Thyroid gland (tissue), 4 donors: ENCODE measurements around the gene PARG. TPM values are rescaled to one million over a fixed set of nuclear protein-coding genes. Genes with fewer than 3 reads are reported as not detected.
"Not testable (repeated sequence)": the region's sequence is repeated elsewhere in the genome, so short reads cannot be mapped to it uniquely, and the experiment has no call there.

Source experiments
- DNase-seq, 2 donors: peaks; one replicate each; pipeline ENCODE4 v3.0.0-alpha.2; 2019
- H3K27ac ChIP-seq, 3 donors: fragments of 200-600 bp; sonication (generic); 1 replicate in 2 of 3; 2 replicates in 1 of 3; pipeline ENCODE4 v1.5.1; 2016 to 2019; ENCODE audit warnings: mild to moderate bottlenecking in 1 of 3, moderate library complexity in 1 of 3
- H3K27me3 ChIP-seq: fragments of 200-600 bp; sonication (generic); one replicate; pipeline ENCODE4 v1.5.1; 2019
- H3K36me3 ChIP-seq, 2 donors: fragments of 200-600 bp; sonication (generic); one replicate each; pipeline ENCODE4 v1.5.1; 2016 to 2019
- H3K4me1 ChIP-seq, 2 donors: fragments of 200-600 bp; sonication (generic); one replicate each; pipeline ENCODE4 v1.5.1; 2017 to 2019
- H3K4me3 ChIP-seq, 3 donors: fragments of 200-600 bp; sonication (generic); replicated peaks in 1 of 3; 1 replicate in 2 of 3; 2 replicates in 1 of 3; pipeline ENCODE4 v1.5.1; 2016; ENCODE audit warnings: mild to moderate bottlenecking in 1 of 3
- H3K9me3 ChIP-seq: fragments of 200-600 bp; sonication (generic); one replicate; pipeline ENCODE4 v1.5.1; 2017
- POLR2A ChIP-seq, 2 donors: fragments of 450-650 bp; IDR thresholded peaks; one replicate each; pipeline ENCODE4 v1.6.1; 2017; ENCODE audit warnings: antibody characterized with exemption in 2 of 2, mild to moderate bottlenecking in 2 of 2, moderate library complexity in 1 of 2
- WGBS, 2 donors: methylation state at CpG; one replicate each; pipeline ENCODE4 v1.1.5; 2017; 5-methylcytosine and 5-hydroxymethylcytosine counted together
- intact Hi-C: fragments of 100-400 bp; cut with DNase I; formaldehyde crosslinking; loops from one replicate; pipeline ENCODE4 v1.15.1; 2023
- total RNA-seq, 4 donors: library from RNA; depleted of rRNA; stranded (reverse); fragments of >200 nt; gene quantifications; one replicate each; pipeline ENCODE4 v1.2.3, GENCODE V29; 2016

PARG gene
- total RNA-seq = 10 to 100 TPM; 22.0 to 32.4 (median 23.5) TPM

DNA sequence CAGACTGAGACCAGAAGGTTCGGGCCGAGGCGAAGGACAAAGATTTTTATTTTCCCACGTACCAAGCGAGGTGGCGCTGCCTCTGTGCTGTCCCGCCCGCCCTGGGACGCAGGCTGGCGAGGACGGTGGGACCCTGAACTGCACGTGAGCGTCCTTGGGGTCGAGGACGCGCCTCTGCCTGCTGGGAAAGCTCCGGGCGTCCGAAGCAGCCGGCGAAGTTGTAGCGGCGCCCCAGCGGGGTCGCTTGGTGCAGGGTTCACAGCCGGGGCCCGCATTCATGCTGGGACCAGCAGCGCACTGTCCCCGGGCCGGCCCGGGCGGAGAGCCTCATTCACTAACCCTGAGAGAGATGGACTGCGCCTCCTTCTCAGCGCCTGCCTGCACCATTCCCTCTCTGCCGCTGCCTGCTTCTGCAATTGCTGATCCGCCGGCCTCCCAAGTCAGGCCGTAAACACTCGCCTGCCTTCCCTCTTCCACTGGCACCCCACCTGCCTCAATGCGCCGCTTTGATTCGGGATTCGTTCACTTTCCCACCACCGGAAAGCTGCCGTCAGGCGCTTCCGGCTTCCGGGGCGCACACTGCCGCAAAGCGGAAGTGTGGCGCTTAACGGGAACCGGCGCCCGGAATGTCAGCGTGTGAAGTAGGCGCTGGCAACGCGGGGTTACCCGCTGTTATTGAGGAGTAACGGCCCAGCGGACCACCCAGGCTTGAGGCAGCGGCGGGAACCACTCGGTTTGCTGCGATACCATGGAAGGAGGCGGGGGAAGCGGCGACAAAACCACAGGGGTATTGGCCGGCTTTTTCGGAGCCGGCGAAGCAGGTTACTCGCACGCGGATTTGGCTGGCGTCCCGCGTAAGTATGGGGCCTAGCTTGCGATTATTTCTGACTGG, at the start of gene PARG, which contains the start of gene TIMM23B:
PARG (minus strand) TSS at position 581 of the 892 bp plus-strand sequence; CDS start at position 279, 302 bp downstream.
TIMM23B (plus strand) TSS at position 607 of the 892 bp plus-strand sequence; CDS start at position 749, 142 bp downstream.
- peaks cover 4 to 14% of the 10 kb centered on the region in 2 donors for H3K4me1 ChIP-seq
- intact Hi-C loops, H3K9me3 ChIP-seq, H3K27me3 ChIP-seq, H3K36me3 ChIP-seq: not testable (repeated sequence)
- peak in 1 of 2 donors; percentile 56 for TF ChIP-seq POLR2A (IDR thresholded peaks at IDR 0.05)
- WGBS, 2 donors = 0 to 2% methylated on average over 13 to 39 of the region's 81 CpGs
- peak; percentile 77 to 78 for DNase-seq
- H3K27ac ChIP-seq = peak within 1 kb of the TSS in 2 of 3 donors; percentile 26 to 39
- H3K4me3 ChIP-seq = peak within 1 kb of the TSS; percentile 31 to 78 (median 68)

DNA sequence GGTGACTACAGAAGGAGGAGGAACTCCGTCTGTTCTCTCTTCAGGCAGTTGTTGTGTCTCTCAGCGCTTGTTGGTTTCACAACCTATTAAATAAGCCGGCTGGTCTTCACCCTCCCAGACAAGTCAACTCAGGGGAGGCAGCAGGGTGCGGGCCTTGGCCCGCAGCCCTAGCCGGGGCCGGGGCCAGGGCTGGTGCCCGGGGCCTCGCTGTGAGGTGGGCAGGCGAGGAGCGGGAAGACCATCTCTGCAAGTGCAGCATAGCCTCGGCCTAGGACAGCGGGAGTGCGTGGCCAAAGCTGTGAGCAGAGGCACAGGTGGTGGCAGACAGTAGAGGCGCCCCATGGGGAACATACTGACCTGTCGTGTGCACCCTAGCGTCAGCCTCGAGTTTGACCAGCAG, 46.5 kb upstream of the PARG start, which contains the start of gene AGAP6:
AGAP6 (plus strand) TSS at position 31 of the 400 bp plus-strand sequence; CDS start at position 341, 310 bp downstream.
- H3K27me3 ChIP-seq, H3K4me3 ChIP-seq, H3K9me3 ChIP-seq, intact Hi-C loops, H3K27ac ChIP-seq, DNase-seq, H3K36me3 ChIP-seq, H3K4me1 ChIP-seq: not testable (repeated sequence)
- WGBS, 2 donors = 89 to 98% methylated on average over 10 to 14 of the region's 18 CpGs

- H3K27ac ChIP-seq, H3K4me3 ChIP-seq, H3K36me3 ChIP-seq, intact Hi-C loops, H3K27me3 ChIP-seq, DNase-seq, H3K9me3 ChIP-seq, H3K4me1 ChIP-seq: not testable (repeated sequence)
- WGBS, 2 donors = 89 to 100% methylated on average over 2 to 3 of the region's 3 CpGs
Measured at GRCh38 chr10:49987207-49987606, 45.4 kb upstream of the PARG start.

DNA sequence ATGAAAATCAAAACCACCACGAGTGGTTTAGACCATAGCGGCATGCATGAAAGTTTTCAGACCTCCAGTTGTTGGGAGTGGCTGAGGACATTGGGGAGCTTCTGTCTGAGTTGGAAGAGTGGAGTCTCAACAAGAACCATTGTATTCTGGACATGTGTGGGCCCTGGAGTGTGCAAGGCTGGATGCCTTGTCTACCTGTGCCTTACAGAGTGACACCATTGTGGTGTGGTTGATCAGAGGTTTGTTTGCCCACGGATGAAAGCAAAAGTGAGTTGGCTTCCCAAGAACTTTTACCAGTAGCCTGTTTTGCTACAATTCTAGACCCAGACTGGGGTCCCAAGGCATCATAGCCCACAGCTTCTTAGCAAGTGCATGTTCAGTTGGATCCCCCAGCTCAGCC, 35.9 kb upstream of the PARG start:
- WGBS, 2 donors = 90 to 99% methylated on average over 3 of the region's 3 CpGs
- H3K36me3 ChIP-seq, DNase-seq, intact Hi-C loops, H3K9me3 ChIP-seq, H3K27ac ChIP-seq, H3K27me3 ChIP-seq, H3K4me1 ChIP-seq, H3K4me3 ChIP-seq: not testable (repeated sequence)

DNA sequence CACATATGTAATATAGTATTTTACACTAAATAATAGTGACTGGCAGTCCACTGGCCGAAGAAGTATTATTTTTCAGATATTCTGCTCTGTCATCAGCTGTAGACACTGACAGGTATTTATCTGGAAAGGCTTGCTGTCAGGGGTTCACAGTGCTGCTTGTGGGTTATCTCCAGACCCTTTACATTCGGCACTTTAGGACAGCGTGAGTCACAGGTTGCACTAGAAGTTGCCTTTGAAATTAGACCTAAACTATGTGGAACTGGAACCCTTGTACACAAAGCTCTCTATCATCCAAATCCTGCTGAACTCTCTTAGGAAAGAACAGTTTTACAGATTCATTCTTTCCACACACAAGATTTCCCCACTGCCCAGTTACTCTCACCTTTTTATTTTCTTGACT, 30.3 kb upstream of the PARG start:
- DNase-seq, H3K36me3 ChIP-seq, H3K4me1 ChIP-seq, H3K4me3 ChIP-seq, H3K27ac ChIP-seq, H3K9me3 ChIP-seq, H3K27me3 ChIP-seq, intact Hi-C loops: not testable (repeated sequence)
- WGBS, 2 donors = 95% methylated on average over 3 of the region's 3 CpGs

DNA sequence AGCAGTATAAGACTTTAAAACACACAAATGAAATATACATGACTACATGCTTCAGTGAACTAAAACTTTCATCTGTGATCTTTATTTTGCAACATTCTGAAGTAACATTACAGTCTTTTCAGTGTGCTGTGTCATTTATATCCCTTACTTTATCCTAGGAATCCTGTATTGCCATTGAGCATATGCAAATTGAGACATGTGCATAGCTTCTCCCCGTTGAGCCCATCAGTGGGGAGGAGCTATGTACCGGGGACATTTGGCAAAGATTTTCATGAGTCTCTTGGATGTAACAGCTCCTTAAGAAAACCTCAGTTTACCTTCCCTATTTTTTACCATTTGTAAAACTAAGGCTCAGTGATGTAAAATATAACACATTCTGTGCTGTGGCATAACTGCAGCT, 29.6 kb upstream of the PARG start:
- DNase-seq, H3K4me3 ChIP-seq, H3K36me3 ChIP-seq, intact Hi-C loops, H3K27me3 ChIP-seq, H3K4me1 ChIP-seq, H3K9me3 ChIP-seq, H3K27ac ChIP-seq: not testable (repeated sequence)
- 67 to 73% methylated on average over 2 of the region's 2 CpGs for whole genome bisulfite sequencing, 2 donors

DNA sequence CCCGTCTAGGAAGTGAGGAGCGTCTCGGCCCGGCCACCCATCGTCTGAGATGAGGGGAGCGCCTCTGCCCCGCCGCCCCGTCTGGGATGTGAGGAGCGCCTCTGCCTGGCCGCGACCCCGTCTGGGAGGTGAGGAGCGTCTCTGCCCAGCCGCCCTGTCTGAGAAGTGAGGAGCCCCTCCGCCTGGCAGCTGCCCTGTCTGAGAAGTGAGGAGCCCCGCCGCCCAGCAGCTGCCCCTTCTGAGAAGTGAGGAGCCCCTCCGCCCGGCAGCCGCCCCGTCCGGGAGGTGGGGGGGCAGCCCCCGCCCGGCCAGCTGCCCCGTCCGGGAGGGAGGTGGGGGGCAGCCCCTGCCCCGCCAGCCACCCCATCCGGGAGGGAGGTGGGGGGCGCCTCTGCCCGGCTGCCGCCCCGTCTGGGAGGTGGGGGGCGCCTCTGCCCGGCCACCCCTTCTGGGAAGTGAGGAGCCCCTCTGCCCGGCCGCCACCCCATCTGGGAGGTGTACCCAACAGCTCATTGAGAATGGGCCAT, 28.6 kb upstream of the PARG start:
- 96 to 100% methylated on average over 3 to 9 of the region's 37 CpGs for WGBS, 2 donors
- H3K36me3 ChIP-seq, H3K27ac ChIP-seq, H3K4me1 ChIP-seq, H3K27me3 ChIP-seq, intact Hi-C loops, H3K9me3 ChIP-seq, H3K4me3 ChIP-seq, DNase-seq: not testable (repeated sequence)

- H3K4me1 ChIP-seq, DNase-seq, H3K36me3 ChIP-seq, H3K27ac ChIP-seq, H3K9me3 ChIP-seq, H3K4me3 ChIP-seq, intact Hi-C loops, H3K27me3 ChIP-seq: not testable (repeated sequence)
- 84 to 86% methylated on average over 3 of the region's 3 CpGs for WGBS, 2 donors
Measured at GRCh38 chr10:49953122-49953521, 11.3 kb upstream of the PARG start.

DNA sequence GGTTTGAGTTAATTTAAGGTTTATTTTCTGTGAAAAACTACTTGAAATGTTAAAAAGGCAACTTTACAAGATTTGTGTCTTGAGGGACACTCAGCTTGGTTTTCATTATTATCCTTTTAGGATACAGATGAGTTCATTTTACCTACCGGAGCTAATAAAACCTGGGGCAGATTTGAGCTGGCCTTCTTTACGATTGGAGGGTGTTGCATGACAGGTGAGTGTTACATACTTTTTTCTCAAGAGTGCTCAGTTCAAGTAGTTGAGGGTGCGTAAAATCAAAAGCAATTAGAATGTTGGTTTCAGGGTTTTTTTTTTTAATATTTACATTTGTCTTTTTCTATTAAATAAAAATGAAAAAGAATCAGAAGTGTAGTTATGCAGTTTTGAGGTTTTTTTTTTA, 10.2 kb upstream of the PARG start:
- H3K27ac ChIP-seq, intact Hi-C loops: not testable (repeated sequence)
- 86 to 87% methylated on average over 3 of the region's 3 CpGs for WGBS, 2 donors

GRCh38 chr10:49948737-49949136, 6.9 kb upstream of the PARG start:
- DNase-seq, H3K27me3 ChIP-seq, H3K4me1 ChIP-seq, H3K9me3 ChIP-seq, intact Hi-C loops, H3K27ac ChIP-seq, H3K36me3 ChIP-seq, H3K4me3 ChIP-seq: not testable (repeated sequence)
- 97 to 100% methylated on average over 2 of the region's 2 CpGs for WGBS, 2 donors

More for the DNA sequence above, 10.2 kb upstream of the PARG start:
- not testable (repeated sequence) for H3K9me3 ChIP-seq, H3K4me3 ChIP-seq, H3K27me3 ChIP-seq, H3K4me1 ChIP-seq, H3K36me3 ChIP-seq, DNase-seq

DNA sequence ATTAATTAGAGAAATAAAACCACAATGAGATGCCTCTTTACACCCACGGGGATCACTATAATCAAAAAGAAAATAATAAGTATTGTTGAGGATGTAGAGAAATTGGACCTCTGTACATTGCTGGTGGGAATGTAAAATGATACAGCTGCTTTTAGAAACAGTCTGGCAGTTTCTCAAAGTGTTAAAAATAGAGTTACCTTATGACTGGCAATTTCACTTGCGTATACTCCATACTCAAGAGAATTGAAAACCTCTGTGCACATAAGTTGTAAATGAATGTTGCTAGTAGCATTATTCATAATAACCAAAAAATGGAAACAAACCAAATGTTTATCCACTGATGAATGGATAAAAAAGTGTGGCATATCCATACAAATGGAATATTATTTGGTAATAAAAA, 6.3 kb upstream of the PARG start:
- H3K4me3 ChIP-seq, DNase-seq, H3K27ac ChIP-seq, H3K9me3 ChIP-seq, intact Hi-C loops, H3K36me3 ChIP-seq, H3K4me1 ChIP-seq, H3K27me3 ChIP-seq: not testable (repeated sequence)
- 97 to 98% methylated on average over 1 of the region's 2 CpGs for WGBS, 2 donors

DNA sequence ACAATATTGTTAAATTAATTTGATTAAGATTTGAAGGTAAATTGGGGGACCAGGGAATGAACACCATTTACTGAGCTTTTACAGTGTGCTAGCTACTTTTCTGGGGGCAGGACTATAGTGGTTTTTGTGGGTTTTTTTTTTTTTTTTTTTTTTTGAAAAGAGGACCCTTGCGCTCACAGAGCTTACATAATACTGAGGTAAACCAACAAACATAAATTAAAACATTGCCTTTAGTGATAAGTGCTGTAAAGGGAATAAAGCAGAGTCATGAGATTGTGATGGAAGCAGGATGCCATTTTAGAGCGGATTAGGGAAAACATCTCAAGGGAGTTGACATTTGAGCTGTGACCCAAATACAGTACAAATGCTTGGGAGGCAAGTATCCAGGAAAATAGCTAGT, 1.8 kb upstream of the PARG start:
- H3K27me3 ChIP-seq, H3K4me3 ChIP-seq, H3K36me3 ChIP-seq, DNase-seq, H3K27ac ChIP-seq, H3K9me3 ChIP-seq, intact Hi-C loops: not testable (repeated sequence)
- peaks cover 4 to 14% of the 10 kb centered on the region in 2 donors for H3K4me1 ChIP-seq
- 87 to 95% methylated on average over 2 of the region's 2 CpGs for WGBS, 2 donors

DNA sequence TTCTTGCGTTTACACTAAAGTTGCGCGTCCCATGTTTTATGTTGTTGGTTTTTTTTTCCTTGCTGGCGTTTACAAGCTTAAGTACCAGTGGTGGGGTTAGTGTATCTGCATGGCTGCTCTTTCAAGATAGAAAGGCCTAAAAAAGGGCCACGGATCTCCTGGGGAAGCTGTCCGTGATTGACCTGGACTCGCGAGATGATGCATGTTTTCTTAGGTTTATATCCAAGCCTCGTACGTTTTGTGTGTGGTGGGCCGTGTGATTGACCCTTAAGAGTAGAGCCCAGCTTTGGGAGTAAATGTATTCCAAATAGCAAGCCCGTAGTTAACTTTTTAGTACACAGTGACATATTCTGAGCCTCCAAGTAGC, 495 bp upstream of the PARG start:
- 0% methylated on average over 12 of the region's 12 CpGs for WGBS, 2 donors
- peaks cover 4 to 14% of the 10 kb centered on the region in 2 donors for H3K4me1 ChIP-seq
- DNase-seq, H3K9me3 ChIP-seq, intact Hi-C loops, H3K36me3 ChIP-seq, H3K27me3 ChIP-seq: not testable (repeated sequence)
- H3K27ac ChIP-seq = peak overlapping the region in 2 of 3 donors; percentile 26 to 39
- peak overlapping the region; percentile 31 to 78 (median 68) for H3K4me3 ChIP-seq
